Activated CD4-positive, alpha-beta memory T cell treated with anti-CD3 and anti-CD28 coated beads, Interleukin-2, amount 10 ng/mL, durations not matched to agents 7 days and 5 days (primary cell): ENCODE data around the gene NFAT5. TPM values are rescaled to one million over a fixed set of nuclear protein-coding genes. Genes with fewer than 3 reads are reported as not detected.
"Not testable (repeated sequence)": the region's sequence is repeated elsewhere in the genome, so short reads cannot be mapped to it uniquely, and the experiment has no call there.

Experiments
- CTCF ChIA-PET: fragments of 350-600 bp; sonication (Branson Sonifier 250); formaldehyde crosslinking; loops from one replicate; lab custom pipeline; 2021; ENCODE audit warnings: antibody characterized with exemption, inconsistent platforms; lab: Charles Lee
- POLR2A ChIA-PET: fragments of 350-600 bp; sonication (Branson Sonifier 250); formaldehyde crosslinking; loops from one replicate; lab custom pipeline; 2021; ENCODE audit warnings: antibody characterized with exemption; lab: Charles Lee
- DNase-seq: peaks from one replicate; pipeline ENCODE4 v3.0.0-alpha.2; 2020
- H3K27ac Mint-ChIP-seq: one replicate; pipeline ENCODE4 v1.8.0; 2021; ENCODE audit warnings: mild to moderate bottlenecking, mixed read lengths
- H3K27me3 Mint-ChIP-seq: one replicate; pipeline ENCODE4 v1.8.0; 2021; ENCODE audit warnings: mixed read lengths
- H3K36me3 Mint-ChIP-seq: one replicate; pipeline ENCODE4 v1.8.0; 2021; ENCODE audit warnings: low read depth, mixed read lengths
- H3K4me1 Mint-ChIP-seq: one replicate; pipeline ENCODE4 v1.8.0; 2021; ENCODE audit warnings: mixed read lengths
- H3K4me3 Mint-ChIP-seq: one replicate; pipeline ENCODE4 v1.8.0; 2021; ENCODE audit warnings: mild to moderate bottlenecking, mixed read lengths
- H3K9me3 Mint-ChIP-seq: one replicate; pipeline ENCODE4 v1.8.0; 2021; ENCODE audit warnings: mixed read lengths
- total RNA-seq, 2 experiments: library from RNA; stranded (reverse); gene quantifications; one replicate each; pipeline ENCODE4 v1.2.3, GENCODE V29; 2021

Gene NFAT5
- total RNA-seq, 2 experiments from 2014 or later, result 19.7 to 21.3 TPM

- DNase-seq, H3K4me1 Mint-ChIP-seq, POLR2A ChIA-PET, H3K27me3 Mint-ChIP-seq, H3K9me3 Mint-ChIP-seq, CTCF ChIA-PET, H3K4me3 Mint-ChIP-seq, H3K27ac Mint-ChIP-seq: not testable (repeated sequence)
- H3K36me3 Mint-ChIP-seq, result peaks cover 10% of the 10 kb centered on the region
These were observed 78.2 kb downstream of the NFAT5 start for GRCh38 chr16:69643997-69644396.

GRCh38 chr16:69644790-69645189 is 79.0 kb downstream of the NFAT5 start:
- H3K27ac Mint-ChIP-seq, result no peak overlapping the region
- CTCF ChIA-PET, result no interaction called here

GRCh38 chr16:69647020-69647419 is 81.3 kb downstream of the NFAT5 start:
- Mint-ChIP-seq H3K36me3 (peaks cover 11% of the 10 kb centered on the region), H3K27ac (no peak overlapping the region), H3K4me3 (no peak overlapping the region), H3K9me3 (no peaks in the 10 kb centered on the region), H3K4me1 (peaks cover 4% of the 10 kb centered on the region), H3K27me3 (no peaks in the 10 kb centered on the region)
- no peak for DNase-seq
- ChIA-PET POLR2A (no interaction called here), CTCF (no interaction called here)

More at GRCh38 chr16:69644790-69645189, 79.0 kb downstream of the NFAT5 start:
- Mint-ChIP-seq H3K9me3 (no peaks in the 10 kb centered on the region), H3K27me3 (no peaks in the 10 kb centered on the region), H3K36me3 (peaks cover 14% of the 10 kb centered on the region), H3K4me1 (peaks cover 4% of the 10 kb centered on the region), H3K4me3 (no peak overlapping the region)
- no peak for DNase-seq
- POLR2A ChIA-PET, result no interaction called here

GRCh38 chr16:69651217-69651616 is 85.5 kb downstream of the NFAT5 start:
- ChIA-PET CTCF (no interaction called here), POLR2A (no interaction called here)
- DNase-seq, result no peak
- Mint-ChIP-seq H3K27me3 (no peaks in the 10 kb centered on the region), H3K9me3 (no peaks in the 10 kb centered on the region), H3K4me3 (no peak overlapping the region), H3K4me1 (no peaks in the 10 kb centered on the region), H3K36me3 (peaks cover 30% of the 10 kb centered on the region), H3K27ac (no peak overlapping the region)

- Mint-ChIP-seq H3K4me3 (no peak overlapping the region), H3K27ac (no peak overlapping the region), H3K4me1 (no peaks in the 10 kb centered on the region), H3K27me3 (no peaks in the 10 kb centered on the region), H3K9me3 (no peaks in the 10 kb centered on the region), H3K36me3 (peaks cover 28% of the 10 kb centered on the region)
- DNase-seq, result no peak
- CTCF ChIA-PET, result no interaction called here
- POLR2A ChIA-PET, result interaction anchor here (0.5 kb wide), 1 partner anchor 221 kb away, joined by 3 read pairs; no protein-coding TSS in a partner anchor
These were observed 88.6 kb downstream of the NFAT5 start for GRCh38 chr16:69654280-69654931.

- POLR2A ChIA-PET, result no interaction called here
- Mint-ChIP-seq H3K36me3 (peaks cover 33% of the 10 kb centered on the region), H3K4me3 (no peak overlapping the region)
These were observed 94.4 kb downstream of the NFAT5 start for GRCh38 chr16:69660166-69660565.

DNA sequence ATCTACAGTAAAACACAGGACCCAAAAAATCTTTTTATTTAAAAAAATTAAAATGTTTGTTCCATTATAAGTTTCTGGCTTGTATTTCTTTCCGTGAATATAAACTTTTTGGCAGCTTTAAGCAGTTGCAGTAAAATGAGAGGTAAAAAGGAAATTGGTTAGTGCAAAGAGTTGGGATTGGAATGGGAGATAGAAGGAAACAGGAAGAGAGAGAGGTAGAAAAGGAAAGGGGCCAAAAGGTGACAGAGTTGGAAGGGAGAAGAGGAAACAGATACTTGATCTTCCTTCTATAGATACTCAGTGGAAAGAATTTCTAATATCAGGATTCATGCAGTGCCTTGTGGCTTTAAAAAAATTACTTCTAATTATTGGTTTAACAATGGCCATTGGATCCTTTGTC is 97.1 kb downstream of the NFAT5 start:
- H3K27ac Mint-ChIP-seq, result no peak overlapping the region
- ChIA-PET CTCF (interaction anchor here (1.7 kb wide), 1 partner anchor 13 kb away, joined by 3 read pairs; no protein-coding TSS in a partner anchor), POLR2A (no interaction called here)
- no peaks in the 10 kb centered on the region for H3K27me3 Mint-ChIP-seq
- H3K36me3 Mint-ChIP-seq, result peaks cover 23% of the 10 kb centered on the region
- H3K9me3 Mint-ChIP-seq, result no peaks in the 10 kb centered on the region
- no peak for DNase-seq
- H3K4me1 Mint-ChIP-seq, result no peaks in the 10 kb centered on the region
- no peak overlapping the region for H3K4me3 Mint-ChIP-seq

More at GRCh38 chr16:69660166-69660565, 94.4 kb downstream of the NFAT5 start:
- CTCF ChIA-PET, result no interaction called here
- Mint-ChIP-seq H3K27ac (no peak overlapping the region), H3K4me1 (no peaks in the 10 kb centered on the region), H3K27me3 (no peaks in the 10 kb centered on the region), H3K9me3 (no peaks in the 10 kb centered on the region)
- DNase-seq, result no peak

DNA sequence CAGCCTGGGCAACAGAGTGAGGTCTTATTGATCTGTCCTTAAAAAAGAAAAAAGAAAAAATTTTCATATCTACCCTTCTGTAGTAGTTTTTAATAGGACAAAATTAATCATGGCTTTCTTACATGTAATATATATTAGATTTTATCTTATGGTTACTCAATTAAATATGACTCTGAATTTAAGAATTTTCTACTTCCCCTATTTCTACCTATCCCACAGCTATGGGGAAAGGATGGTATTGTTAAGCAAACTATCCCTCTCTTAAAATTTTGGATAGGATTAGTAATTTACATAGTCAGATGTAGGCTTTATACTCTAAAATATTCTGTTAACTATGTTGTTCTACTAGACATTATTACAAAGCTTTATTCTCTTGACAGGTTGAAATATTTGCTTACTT is 98.1 kb downstream of the NFAT5 start:
- ChIA-PET CTCF (interaction anchor here (1.2 kb wide), 1 partner anchor 11 kb away, joined by 6 read pairs; no protein-coding TSS in a partner anchor), POLR2A (interaction anchor here (1.6 kb wide), 1 partner anchor 11 kb away, joined by 3 read pairs; no protein-coding TSS in a partner anchor)
- no peak overlapping the region for H3K4me3 Mint-ChIP-seq
- H3K36me3 Mint-ChIP-seq, result peaks cover 26% of the 10 kb centered on the region
- no peaks in the 10 kb centered on the region for H3K9me3 Mint-ChIP-seq
- H3K4me1 Mint-ChIP-seq, result peaks cover 3% of the 10 kb centered on the region
- no peaks in the 10 kb centered on the region for H3K27me3 Mint-ChIP-seq
- DNase-seq, result no peak
- H3K27ac Mint-ChIP-seq, result no peak overlapping the region

DNA sequence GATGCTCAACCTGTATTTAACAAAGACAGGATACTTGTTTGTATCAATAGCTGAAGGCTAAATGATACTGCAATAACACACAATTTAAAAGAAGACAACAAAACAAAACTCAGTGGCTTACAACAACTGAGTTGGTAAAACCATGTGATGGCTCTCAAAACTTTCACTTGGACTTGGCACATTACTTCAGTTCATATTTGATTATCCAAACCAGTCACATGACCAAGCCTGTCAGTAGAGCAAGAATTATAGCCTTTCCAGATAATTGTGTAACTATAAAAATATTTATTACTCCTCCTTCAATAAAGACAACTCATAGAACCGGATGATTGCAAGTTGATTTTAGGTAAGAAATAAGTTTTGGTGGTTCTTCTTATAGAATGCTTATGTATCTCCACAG is 103.8 kb downstream of the NFAT5 start:
- ChIA-PET POLR2A (interaction anchor here (0.9 to 1.3 kb wide), 2 partner anchors 17 to 36 kb away, joined by 3 to 5 read pairs; no protein-coding TSS in a partner anchor), CTCF (interaction anchor here (0.6 kb wide), 1 partner anchor 256 kb away, joined by 3 read pairs; no protein-coding TSS in a partner anchor)
- no peaks in the 10 kb centered on the region for H3K9me3 Mint-ChIP-seq
- no peaks in the 10 kb centered on the region for H3K27me3 Mint-ChIP-seq
- H3K27ac Mint-ChIP-seq, result no peak overlapping the region
- DNase-seq, result no peak
- H3K36me3 Mint-ChIP-seq, result peaks cover 12% of the 10 kb centered on the region
- peaks cover 3% of the 10 kb centered on the region for H3K4me1 Mint-ChIP-seq
- H3K4me3 Mint-ChIP-seq, result no peak overlapping the region

GRCh38 chr16:69672315-69672997 is 106.7 kb downstream of the NFAT5 start:
- Mint-ChIP-seq H3K4me3 (no peak overlapping the region), H3K27ac (no peak overlapping the region), H3K27me3 (no peaks in the 10 kb centered on the region), H3K36me3 (peaks cover 24% of the 10 kb centered on the region), H3K4me1 (peaks cover 3% of the 10 kb centered on the region), H3K9me3 (no peaks in the 10 kb centered on the region)
- ChIA-PET CTCF (interaction anchor here (0.6 to 1.2 kb wide), 2 partner anchors 11 to 20 kb away, joined by 3 read pairs; no protein-coding TSS in a partner anchor), POLR2A (interaction anchor here (0.7 to 0.9 kb wide), 2 partner anchors 55 to 133 kb away, joined by 3 read pairs; no protein-coding TSS in a partner anchor)
- DNase-seq, result no peak

- H3K4me1 Mint-ChIP-seq, result peaks cover under 1% of the 10 kb centered on the region
- H3K27me3 Mint-ChIP-seq, result no peaks in the 10 kb centered on the region
- no peak for DNase-seq
- peaks cover 23% of the 10 kb centered on the region for H3K36me3 Mint-ChIP-seq
- no peak overlapping the region for H3K27ac Mint-ChIP-seq
- POLR2A ChIA-PET, result no interaction called here
- no peak overlapping the region for H3K4me3 Mint-ChIP-seq
- no peaks in the 10 kb centered on the region for H3K9me3 Mint-ChIP-seq
- CTCF ChIA-PET, result interaction anchor here (0.6 to 1.1 kb wide), 2 partner anchors 16 to 21 kb away, joined by 3 read pairs; no protein-coding TSS in a partner anchor
These were observed 107.4 kb downstream of the NFAT5 start for GRCh38 chr16:69672998-69673713.

DNA sequence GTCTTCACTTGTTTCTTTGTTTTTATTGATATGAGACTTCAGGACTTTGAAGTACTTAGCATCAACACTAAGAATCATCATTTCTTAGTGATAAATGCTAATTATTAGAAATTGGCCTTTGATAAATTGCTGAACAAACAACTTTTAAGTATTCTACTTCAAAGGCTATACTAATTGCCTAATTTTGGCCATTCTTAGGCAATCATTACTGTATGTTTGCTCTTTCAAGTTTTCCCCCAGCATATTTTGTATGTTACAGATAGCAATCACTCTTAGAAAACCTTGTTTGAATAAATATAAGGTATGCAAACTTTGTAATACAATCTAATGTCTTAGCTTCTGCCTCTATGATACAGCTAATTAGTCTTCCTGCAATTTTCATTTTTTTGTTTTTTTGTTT is 114.6 kb downstream of the NFAT5 start:
- no peaks in the 10 kb centered on the region for H3K4me1 Mint-ChIP-seq
- H3K27ac Mint-ChIP-seq, result no peak overlapping the region
- ChIA-PET POLR2A (no interaction called here), CTCF (interaction anchor here (1.0 kb wide), 1 partner anchor 10 kb away, joined by 3 read pairs; no protein-coding TSS in a partner anchor)
- H3K27me3 Mint-ChIP-seq, result no peaks in the 10 kb centered on the region
- peaks cover 24% of the 10 kb centered on the region for H3K36me3 Mint-ChIP-seq
- no peaks in the 10 kb centered on the region for H3K9me3 Mint-ChIP-seq
- no peak for DNase-seq
- no peak overlapping the region for H3K4me3 Mint-ChIP-seq
